HL-60 (cell line): ENCODE results near the gene CFAP100.

Source experiments
- POLR2AphosphoS5 ChIP-seq: IDR thresholded peaks from 2 replicates; pipeline ENCODE4 v1.6.1; 2012; ENCODE audit warnings: low read depth
- TF ChIP-seq, protein P1 (sequence below): IDR thresholded peaks from one replicate; pipeline ENCODE4 v1.5.1; 2011; ENCODE audit warnings: low read length, control low read depth, inconsistent platforms; ENCODE audit not compliant: insufficient read depth
- TF ChIP-seq, protein P2 (sequence below): IDR thresholded peaks from 2 replicates; pipeline ENCODE4 v1.6.1; 2012; ENCODE audit warnings: low read depth; ENCODE audit not compliant: insufficient replicate concordance

DNA sequence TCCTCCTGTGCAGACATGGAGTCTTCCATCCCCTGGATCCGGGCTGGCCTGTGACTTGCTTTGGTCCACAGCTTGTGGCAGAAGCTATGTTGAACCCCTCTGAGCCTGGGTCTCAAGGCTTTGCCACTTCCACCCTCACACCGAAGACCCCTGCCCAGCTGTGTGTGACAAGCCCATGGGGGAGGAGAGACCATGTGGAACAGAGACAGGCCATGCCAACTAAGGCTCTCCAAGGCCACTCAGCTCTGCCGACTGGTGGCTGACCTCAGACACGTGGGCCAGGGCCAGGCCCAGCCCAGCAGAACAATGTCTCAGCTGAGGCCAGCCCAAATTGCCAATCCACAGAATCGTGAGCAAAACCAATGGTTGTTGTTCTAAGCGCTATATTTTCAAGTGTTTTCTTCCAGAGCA is 16.4 kb upstream of the CFAP100 start:
- TF ChIP-seq, protein P1, sequence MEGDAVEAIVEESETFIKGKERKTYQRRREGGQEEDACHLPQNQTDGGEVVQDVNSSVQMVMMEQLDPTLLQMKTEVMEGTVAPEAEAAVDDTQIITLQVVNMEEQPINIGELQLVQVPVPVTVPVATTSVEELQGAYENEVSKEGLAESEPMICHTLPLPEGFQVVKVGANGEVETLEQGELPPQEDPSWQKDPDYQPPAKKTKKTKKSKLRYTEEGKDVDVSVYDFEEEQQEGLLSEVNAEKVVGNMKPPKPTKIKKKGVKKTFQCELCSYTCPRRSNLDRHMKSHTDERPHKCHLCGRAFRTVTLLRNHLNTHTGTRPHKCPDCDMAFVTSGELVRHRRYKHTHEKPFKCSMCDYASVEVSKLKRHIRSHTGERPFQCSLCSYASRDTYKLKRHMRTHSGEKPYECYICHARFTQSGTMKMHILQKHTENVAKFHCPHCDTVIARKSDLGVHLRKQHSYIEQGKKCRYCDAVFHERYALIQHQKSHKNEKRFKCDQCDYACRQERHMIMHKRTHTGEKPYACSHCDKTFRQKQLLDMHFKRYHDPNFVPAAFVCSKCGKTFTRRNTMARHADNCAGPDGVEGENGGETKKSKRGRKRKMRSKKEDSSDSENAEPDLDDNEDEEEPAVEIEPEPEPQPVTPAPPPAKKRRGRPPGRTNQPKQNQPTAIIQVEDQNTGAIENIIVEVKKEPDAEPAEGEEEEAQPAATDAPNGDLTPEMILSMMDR: no peak
- TF ChIP-seq, protein P2, sequence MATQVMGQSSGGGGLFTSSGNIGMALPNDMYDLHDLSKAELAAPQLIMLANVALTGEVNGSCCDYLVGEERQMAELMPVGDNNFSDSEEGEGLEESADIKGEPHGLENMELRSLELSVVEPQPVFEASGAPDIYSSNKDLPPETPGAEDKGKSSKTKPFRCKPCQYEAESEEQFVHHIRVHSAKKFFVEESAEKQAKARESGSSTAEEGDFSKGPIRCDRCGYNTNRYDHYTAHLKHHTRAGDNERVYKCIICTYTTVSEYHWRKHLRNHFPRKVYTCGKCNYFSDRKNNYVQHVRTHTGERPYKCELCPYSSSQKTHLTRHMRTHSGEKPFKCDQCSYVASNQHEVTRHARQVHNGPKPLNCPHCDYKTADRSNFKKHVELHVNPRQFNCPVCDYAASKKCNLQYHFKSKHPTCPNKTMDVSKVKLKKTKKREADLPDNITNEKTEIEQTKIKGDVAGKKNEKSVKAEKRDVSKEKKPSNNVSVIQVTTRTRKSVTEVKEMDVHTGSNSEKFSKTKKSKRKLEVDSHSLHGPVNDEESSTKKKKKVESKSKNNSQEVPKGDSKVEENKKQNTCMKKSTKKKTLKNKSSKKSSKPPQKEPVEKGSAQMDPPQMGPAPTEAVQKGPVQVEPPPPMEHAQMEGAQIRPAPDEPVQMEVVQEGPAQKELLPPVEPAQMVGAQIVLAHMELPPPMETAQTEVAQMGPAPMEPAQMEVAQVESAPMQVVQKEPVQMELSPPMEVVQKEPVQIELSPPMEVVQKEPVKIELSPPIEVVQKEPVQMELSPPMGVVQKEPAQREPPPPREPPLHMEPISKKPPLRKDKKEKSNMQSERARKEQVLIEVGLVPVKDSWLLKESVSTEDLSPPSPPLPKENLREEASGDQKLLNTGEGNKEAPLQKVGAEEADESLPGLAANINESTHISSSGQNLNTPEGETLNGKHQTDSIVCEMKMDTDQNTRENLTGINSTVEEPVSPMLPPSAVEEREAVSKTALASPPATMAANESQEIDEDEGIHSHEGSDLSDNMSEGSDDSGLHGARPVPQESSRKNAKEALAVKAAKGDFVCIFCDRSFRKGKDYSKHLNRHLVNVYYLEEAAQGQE: no peak
- no peak for TF ChIP-seq POLR2AphosphoS5
